ENCODE data around the gene FMO5. TPM values are rescaled to one million over a fixed set of nuclear protein-coding genes. Genes with fewer than 3 reads are reported as not detected.

FMO5 gene
- total and polyA plus RNA-seq, 2 experiments from 2014 or later: 0.73 to 0.84 TPM

DNA sequence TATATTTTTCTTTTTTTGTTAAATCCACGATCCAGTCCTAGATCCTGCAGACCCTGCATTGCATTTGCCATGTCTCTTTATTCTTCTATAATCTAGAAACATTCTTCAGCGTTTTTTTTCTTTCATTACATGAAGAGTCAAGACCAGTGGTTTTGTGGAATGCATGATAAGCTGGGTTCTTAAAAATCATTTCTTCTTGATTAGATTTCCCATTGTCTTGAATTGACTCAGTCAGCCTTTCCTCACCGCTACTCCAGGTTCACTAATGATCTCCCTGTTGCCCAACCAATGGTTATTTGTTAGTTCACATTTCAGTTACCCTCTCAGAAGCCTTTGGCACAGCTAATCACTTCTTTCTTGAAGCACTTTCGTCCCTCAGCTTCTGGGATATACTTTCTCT, 42.6 kb upstream of the FMO5 start (continued):
- TF ChIP-seq, protein P1, sequence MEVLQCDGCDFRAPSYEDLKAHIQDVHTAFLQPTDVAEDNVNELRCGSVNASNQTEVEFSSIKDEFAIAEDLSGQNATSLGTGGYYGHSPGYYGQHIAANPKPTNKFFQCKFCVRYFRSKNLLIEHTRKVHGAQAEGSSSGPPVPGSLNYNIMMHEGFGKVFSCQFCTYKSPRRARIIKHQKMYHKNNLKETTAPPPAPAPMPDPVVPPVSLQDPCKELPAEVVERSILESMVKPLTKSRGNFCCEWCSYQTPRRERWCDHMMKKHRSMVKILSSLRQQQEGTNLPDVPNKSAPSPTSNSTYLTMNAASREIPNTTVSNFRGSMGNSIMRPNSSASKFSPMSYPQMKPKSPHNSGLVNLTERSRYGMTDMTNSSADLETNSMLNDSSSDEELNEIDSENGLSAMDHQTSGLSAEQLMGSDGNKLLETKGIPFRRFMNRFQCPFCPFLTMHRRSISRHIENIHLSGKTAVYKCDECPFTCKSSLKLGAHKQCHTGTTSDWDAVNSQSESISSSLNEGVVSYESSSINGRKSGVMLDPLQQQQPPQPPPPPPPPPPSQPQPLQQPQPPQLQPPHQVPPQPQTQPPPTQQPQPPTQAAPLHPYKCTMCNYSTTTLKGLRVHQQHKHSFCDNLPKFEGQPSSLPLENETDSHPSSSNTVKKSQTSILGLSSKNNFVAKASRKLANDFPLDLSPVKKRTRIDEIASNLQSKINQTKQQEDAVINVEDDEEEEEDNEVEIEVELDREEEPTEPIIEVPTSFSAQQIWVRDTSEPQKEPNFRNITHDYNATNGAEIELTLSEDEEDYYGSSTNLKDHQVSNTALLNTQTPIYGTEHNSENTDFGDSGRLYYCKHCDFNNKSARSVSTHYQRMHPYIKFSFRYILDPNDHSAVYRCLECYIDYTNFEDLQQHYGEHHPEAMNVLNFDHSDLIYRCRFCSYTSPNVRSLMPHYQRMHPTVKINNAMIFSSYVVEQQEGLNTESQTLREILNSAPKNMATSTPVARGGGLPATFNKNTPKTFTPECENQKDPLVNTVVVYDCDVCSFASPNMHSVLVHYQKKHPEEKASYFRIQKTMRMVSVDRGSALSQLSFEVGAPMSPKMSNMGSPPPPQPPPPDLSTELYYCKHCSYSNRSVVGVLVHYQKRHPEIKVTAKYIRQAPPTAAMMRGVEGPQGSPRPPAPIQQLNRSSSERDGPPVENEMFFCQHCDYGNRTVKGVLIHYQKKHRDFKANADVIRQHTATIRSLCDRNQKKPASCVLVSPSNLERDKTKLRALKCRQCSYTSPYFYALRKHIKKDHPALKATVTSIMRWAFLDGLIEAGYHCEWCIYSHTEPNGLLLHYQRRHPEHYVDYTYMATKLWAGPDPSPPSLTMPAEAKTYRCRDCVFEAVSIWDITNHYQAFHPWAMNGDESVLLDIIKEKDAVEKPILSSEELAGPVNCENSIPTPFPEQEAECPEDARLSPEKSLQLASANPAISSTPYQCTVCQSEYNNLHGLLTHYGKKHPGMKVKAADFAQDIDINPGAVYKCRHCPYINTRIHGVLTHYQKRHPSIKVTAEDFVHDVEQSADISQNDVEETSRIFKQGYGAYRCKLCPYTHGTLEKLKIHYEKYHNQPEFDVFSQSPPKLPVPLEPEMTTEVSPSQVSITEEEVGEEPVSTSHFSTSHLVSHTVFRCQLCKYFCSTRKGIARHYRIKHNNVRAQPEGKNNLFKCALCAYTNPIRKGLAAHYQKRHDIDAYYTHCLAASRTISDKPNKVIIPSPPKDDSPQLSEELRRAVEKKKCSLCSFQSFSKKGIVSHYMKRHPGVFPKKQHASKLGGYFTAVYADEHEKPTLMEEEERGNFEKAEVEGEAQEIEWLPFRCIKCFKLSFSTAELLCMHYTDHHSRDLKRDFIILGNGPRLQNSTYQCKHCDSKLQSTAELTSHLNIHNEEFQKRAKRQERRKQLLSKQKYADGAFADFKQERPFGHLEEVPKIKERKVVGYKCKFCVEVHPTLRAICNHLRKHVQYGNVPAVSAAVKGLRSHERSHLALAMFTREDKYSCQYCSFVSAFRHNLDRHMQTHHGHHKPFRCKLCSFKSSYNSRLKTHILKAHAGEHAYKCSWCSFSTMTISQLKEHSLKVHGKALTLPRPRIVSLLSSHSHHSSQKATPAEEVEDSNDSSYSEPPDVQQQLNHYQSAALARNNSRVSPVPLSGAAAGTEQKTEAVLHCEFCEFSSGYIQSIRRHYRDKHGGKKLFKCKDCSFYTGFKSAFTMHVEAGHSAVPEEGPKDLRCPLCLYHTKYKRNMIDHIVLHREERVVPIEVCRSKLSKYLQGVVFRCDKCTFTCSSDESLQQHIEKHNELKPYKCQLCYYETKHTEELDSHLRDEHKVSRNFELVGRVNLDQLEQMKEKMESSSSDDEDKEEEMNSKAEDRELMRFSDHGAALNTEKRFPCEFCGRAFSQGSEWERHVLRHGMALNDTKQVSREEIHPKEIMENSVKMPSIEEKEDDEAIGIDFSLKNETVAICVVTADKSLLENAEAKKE (CRISPR knock-in tag; IDR thresholded peaks at IDR 0.05): no peak
- no peak for TF ChIP-seq STAT1 (IDR thresholded peaks at IDR 0.05; ENCODE audit: unreplicated experiment)
- TF ChIP-seq CREB1 (CRISPR knock-in tag; IDR thresholded peaks at IDR 0.05; ENCODE audit: low read depth): no peak

DNA sequence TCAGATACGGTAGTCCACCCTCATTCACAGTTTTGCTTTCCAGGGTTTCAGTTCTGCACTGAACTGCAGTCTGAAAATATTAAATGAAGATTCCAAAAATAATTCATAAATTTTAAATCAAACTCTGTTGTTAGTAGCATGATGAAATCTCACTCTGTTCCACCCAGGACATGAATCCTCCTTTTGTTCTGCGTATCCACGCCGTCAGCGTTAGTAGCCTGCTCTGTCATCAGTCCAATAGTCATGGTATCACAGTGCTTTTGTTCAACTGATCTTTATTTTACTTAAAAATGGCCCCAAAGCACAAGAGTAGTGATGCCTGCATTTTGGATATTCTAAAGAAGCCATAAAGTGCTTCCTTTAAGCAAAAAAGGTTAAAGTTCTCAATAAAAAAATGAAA, 41.2 kb upstream of the FMO5 start:
- no peaks in the 10 kb centered on the region for H3K4me1 ChIP-seq (ENCODE audit: insufficient read depth)
- H3K27me3 Mint-ChIP-seq (ENCODE audit: insufficient read depth, low read depth, poor library complexity): peaks cover 2% of the 10 kb centered on the region
- DNase-seq (ENCODE audit: low spot score): no peak
- H3K4me3 ChIP-seq: no peak overlapping the region
- no peak overlapping the region for H3K27ac Mint-ChIP-seq
- no peak overlapping the region for H3K4me3 Mint-ChIP-seq
- no peaks in the 10 kb centered on the region for H3K4me1 Mint-ChIP-seq
- no peaks in the 10 kb centered on the region for H3K9me3 Mint-ChIP-seq
- no peak for ATAC-seq
- 0 out of 2 replicates have a peak, but pooled peaks cover 4% of the 10 kb centered on the region for H4K20me1 ChIP-seq (replicated peaks; ENCODE audit: insufficient read depth)
- H3K79me2 ChIP-seq (replicated peaks; ENCODE audit: insufficient read depth): no peaks in the 10 kb centered on the region
- no peak overlapping the region for H2AFZ ChIP-seq
- H3K4me2 ChIP-seq: no peak overlapping the region
- no peaks in the 10 kb centered on the region for H3K27me3 ChIP-seq (ENCODE audit: insufficient read depth)
- H3K9me2 ChIP-seq (ENCODE audit: insufficient read depth): no peaks in the 10 kb centered on the region
- peaks cover 27% of the 10 kb centered on the region; the same call in 1 of the 2 replicates for H3K36me3 ChIP-seq (ENCODE audit: insufficient read depth)
- no peaks in the 10 kb centered on the region for H3F3A ChIP-seq (replicated peaks; ENCODE audit: low read depth)
- H3K27ac ChIP-seq (ENCODE audit: low read depth): no peak overlapping the region
- peaks cover 62% of the 10 kb centered on the region for H3K36me3 Mint-ChIP-seq (ENCODE audit: low read depth)
- TF ChIP-seq CREB1 (CRISPR knock-in tag; IDR thresholded peaks at IDR 0.05; ENCODE audit: low read depth): no peak
- no peak for TF ChIP-seq POLR2AphosphoS5 (IDR thresholded peaks at IDR 0.05; ENCODE audit: low read depth)
- no peak for TF ChIP-seq EZH2 (IDR thresholded peaks at IDR 0.05; ENCODE audit: low read depth, unreplicated experiment)
- TF ChIP-seq REST (IDR thresholded peaks at IDR 0.05; ENCODE audit: unreplicated experiment): no peak
- no peak for TF ChIP-seq ETS1 (IDR thresholded peaks at IDR 0.05)
- TF ChIP-seq JUNB (IDR thresholded peaks at IDR 0.05; ENCODE audit: unreplicated experiment): no peak
- no peak for TF ChIP-seq STAT1 (IDR thresholded peaks at IDR 0.05; ENCODE audit: unreplicated experiment)
- TF ChIP-seq ZNF114 (CRISPR knock-in tag; IDR thresholded peaks at IDR 0.05): no peak
- no peak for TF ChIP-seq ZNF331 (CRISPR knock-in tag; IDR thresholded peaks at IDR 0.05; ENCODE audit: low read depth)
- TF ChIP-seq CTCF (conservative IDR thresholded peaks at IDR 0.05; ENCODE audit: low read depth in 2 of 2): no peak
- TF ChIP-seq EZH2phosphoT487 (IDR thresholded peaks at IDR 0.05; ENCODE audit: unreplicated experiment): no peak

Data from GM23338 (cell line).